ENCODE data around the gene ZFP36L2.
A peak's percentile ranks its signal among the peaks of the same experiment; 100 is the strongest.

ZFP36L2 gene

DNA sequence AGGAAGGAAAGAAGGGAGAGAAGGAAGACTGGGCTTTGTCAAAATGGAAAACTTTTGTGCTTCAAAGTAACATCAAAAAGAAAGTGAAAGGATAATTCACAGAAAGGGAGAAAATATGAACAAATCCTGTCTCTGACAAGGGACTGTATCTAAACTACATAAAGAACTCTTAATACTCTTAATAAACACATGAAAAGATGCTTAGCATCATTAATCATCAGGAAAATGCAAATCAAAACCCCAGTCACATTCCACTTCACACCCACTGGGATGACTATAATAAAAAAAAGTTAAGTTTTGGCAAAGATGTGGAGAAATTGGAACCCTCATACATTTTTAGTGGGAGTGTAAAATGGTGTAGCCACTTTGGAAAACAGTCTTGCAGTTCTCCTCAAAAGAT is 11.8 kb upstream of the ZFP36L2 start:
- DNase-seq (ENCODE audit: low spot score): no peak

DNA sequence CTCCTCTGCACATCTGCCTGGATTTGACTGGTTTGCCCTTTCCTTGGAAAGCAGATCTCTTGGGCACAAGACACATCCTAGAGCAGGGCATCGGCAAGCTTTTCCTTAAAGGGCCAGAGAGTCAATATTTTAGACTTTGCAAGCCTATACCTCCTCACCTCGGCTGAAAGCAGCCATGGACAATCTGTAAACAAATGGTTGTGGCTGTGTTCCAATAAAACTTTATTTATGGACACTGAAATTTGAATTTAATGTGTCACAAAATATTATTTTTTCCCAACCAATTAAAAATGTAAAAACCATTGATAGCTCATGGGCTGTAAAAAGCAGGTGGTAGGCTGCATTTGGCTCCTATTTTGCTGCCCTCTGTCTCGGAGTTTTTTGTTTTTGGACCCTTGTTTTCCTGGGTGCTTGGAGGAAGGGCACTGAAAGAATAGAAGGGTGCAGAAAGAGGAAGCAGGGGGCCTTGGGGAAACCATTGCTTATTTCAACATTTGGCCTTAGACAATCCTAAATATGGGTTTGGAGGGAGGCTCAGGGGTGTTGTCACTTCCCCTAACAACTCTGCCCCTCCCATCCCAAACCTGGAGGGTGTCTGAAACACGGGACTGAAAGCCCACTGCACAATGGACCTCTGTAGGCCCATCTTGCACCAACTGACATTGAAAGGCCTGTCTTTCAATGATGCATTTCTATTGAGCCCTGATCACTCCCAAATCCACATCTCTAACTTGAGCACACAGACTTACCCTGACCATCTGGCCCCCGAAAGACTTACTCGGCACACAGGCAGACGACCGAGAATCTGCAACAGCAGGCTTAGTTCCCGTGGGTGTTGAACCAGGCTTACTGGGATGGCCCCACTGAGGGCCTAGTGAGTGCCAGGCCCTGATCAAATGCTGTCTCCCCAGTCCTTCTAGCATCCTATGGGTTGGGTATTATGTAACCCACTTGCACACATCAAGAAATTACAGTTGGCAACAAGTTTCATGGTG is 7.1 kb upstream of the ZFP36L2 start:
- Histone ChIP-seq H3K4me3 (no peak overlapping the region), H3K27ac (peak overlapping the region in 1 of 2 donors; percentile 53)
- no peak for DNase-seq (ENCODE audit: low spot score)
- TF ChIP-seq, protein P1, sequence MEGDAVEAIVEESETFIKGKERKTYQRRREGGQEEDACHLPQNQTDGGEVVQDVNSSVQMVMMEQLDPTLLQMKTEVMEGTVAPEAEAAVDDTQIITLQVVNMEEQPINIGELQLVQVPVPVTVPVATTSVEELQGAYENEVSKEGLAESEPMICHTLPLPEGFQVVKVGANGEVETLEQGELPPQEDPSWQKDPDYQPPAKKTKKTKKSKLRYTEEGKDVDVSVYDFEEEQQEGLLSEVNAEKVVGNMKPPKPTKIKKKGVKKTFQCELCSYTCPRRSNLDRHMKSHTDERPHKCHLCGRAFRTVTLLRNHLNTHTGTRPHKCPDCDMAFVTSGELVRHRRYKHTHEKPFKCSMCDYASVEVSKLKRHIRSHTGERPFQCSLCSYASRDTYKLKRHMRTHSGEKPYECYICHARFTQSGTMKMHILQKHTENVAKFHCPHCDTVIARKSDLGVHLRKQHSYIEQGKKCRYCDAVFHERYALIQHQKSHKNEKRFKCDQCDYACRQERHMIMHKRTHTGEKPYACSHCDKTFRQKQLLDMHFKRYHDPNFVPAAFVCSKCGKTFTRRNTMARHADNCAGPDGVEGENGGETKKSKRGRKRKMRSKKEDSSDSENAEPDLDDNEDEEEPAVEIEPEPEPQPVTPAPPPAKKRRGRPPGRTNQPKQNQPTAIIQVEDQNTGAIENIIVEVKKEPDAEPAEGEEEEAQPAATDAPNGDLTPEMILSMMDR (IDR thresholded peaks at IDR 0.05): no peak

More for the DNA sequence above, 11.8 kb upstream of the ZFP36L2 start:
- TF ChIP-seq, protein P1 (IDR thresholded peaks at IDR 0.05): no peak
- no peak overlapping the region for H3K27ac ChIP-seq
- H3K4me3 ChIP-seq: no peak overlapping the region

DNA sequence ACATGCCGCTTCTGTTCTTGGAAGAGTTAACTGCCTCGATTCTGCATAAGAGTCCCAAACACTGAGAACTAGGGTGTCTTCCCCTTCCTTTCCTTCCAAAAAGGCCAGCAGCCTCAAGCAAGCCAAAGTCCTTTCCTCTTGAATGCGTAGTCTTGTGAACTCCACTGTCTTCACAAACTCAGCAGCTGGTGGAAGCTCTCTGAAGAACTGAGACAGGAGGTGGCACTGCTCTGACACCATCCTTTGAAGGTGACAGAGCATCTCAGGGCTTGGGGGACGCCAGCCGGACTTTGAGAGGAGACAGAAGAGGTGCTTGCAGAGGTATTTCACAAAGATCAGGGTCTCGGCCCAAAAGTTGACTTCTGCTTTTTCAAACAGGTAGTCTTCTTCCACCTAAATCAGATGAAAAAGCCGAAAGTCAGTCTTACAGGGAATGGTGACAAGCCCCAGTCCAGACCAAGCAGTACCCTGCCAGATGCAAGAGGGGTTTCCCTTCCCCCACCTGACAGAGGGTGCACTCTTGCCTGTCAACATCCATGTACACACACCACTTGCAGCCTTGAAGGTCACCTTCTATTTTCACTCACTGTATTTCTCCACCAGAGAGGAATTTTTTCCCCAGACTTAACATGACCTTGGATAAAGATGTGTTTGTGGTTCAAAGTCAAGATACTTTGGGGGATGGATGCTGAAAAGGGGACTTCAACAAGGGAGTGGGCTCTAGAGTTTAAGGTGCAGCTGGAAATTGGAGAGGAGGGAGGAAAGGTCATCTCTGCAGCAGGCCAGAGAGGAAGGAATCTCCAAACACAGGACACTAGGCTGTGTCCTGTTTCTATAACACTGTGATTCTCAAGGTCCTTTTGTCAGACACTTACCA is 4.8 kb upstream of the ZFP36L2 start:
- H3K27ac ChIP-seq: no peak overlapping the region
- TF ChIP-seq, protein P1 (IDR thresholded peaks at IDR 0.05): no peak
- H3K4me3 ChIP-seq: no peak overlapping the region
- no peak for DNase-seq (ENCODE audit: low spot score)

DNA sequence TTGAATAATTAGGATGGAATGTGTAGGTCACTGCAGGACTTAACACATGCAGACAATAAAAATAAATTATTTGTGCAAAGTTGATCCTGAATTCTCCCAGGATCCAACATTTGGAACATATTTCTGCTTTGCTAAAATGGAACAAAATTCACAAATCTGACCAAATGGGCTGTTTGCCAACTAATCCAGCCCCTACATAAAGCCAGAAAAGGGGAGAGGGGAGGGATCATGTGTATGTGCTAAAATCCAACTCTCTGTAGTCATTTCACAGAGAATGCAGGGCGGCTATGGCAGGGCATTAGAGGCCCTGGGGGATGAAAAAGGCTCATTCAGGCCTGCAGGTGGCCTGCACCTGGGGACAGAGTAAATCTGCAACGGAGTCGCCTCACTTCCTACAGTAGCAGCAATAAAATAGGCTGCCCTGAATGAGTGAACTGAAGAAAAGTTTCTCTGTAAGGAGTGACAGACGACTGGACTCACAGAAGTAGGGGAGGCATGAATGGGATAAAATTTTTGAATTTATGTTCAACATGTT is 4.0 kb upstream of the ZFP36L2 start:
- Histone ChIP-seq H3K4me3 (no peak overlapping the region), H3K27ac (no peak overlapping the region)
- no peak for DNase-seq (ENCODE audit: low spot score)
- TF ChIP-seq, protein P1 (IDR thresholded peaks at IDR 0.05): no peak

DNA sequence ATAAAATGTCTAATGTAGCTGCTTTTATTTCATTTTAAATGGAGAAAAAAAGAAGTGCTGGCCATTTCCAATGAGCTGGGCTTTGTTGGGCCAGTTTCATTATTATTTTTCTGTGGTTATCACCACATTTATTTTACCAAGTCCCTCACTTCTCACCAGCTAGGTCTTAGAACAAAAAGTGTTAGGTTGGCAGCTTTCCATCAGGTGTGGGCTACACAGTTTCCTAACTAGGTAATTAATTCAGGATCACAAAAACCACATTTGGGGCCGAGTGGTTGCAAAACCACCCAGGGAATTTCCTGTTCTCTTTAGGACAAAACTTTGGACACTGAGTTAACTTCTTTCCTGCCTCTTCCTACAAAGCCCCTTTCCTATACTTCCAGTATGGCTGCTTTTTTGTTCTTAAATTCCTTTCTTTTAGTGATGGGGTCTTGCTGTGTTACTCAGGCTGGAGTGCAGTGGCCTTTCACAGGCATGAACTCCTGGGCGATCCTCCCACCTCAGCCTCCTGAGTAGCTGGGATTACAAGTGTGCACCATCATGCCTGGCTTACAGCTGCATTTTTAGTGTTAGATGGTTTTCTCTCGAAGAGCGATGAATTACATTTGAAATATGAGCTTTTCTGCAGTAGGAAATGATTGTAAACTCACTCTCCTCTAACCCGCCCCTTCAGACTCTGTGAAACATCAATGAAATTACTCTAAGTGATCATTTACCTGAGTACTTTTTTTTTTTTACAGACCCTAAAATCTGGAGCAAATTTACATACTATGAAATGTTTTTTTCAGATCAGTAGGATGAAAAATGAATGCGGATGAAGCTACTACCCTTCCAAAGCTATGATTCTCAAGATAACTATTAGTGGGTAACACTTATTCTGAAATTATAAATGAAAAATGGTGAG is 2.6 kb upstream of the ZFP36L2 start:
- TF ChIP-seq, protein P1 (IDR thresholded peaks at IDR 0.05): no peak
- no peak for DNase-seq (ENCODE audit: low spot score)
- Histone ChIP-seq H3K4me3 (no peak overlapping the region), H3K27ac (peak overlapping the region; percentile 98 to 99)

DNA sequence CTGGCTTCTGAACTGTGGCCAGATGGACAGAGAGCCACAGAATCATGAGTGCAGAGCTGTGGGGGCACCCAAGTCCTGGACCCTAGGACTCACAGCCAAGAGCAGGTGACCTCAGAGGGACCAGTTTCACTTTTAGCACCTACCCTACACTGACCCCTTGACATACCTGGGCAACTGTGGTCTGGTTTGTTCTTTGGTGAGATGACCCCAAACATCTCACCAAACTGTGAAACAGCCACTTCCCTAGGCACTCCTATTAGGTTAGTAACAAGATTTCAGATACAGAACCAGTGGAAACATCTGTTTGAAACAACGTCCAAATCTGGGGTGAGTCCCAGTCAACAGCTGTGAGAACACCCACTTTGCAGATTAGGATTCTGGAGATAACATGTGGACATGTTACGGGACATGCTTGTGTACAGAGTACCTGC is 1.9 kb upstream of the ZFP36L2 start:
- no peak for DNase-seq (ENCODE audit: low spot score)
- TF ChIP-seq, protein P1 (IDR thresholded peaks at IDR 0.05): no peak
- peak overlapping the region; percentile 98 to 99 for H3K27ac ChIP-seq
- H3K4me3 ChIP-seq: peak overlapping the region; percentile 94

All from coronary artery (tissue), 2 donors.